HepG2 (cell line): ENCODE measurements around the gene GJC2. TPM values are rescaled to one million over a fixed set of nuclear protein-coding genes. Genes with fewer than 3 reads are reported as not detected.

ENCODE experiments used
- ELF3 ChIP-seq: IDR thresholded peaks from 2 replicates; pipeline ENCODE4 v1.6.1; 2016; ENCODE audit warnings: missing genetic modification reagents, missing compliant biosample characterization
- FLYWCH1 ChIP-seq: sonication (generic); formaldehyde crosslinking; IDR thresholded peaks from 2 replicates; pipeline ENCODE4 v1.8.1; 2023; ENCODE audit warnings: mild to moderate bottlenecking, missing genetic modification reagents
- NFIC ChIP-seq: IDR thresholded peaks from 2 replicates; pipeline ENCODE4 v1.6.1; 2012; ENCODE audit warnings: mild to moderate bottlenecking, low read length, inconsistent platforms
- RFX1 ChIP-seq: fragments of 450-650 bp; IDR thresholded peaks from 2 replicates; pipeline ENCODE4 v1.6.1; 2017
- RXRA ChIP-seq: sonication (generic); formaldehyde crosslinking; IDR thresholded peaks from 2 replicates; pipeline ENCODE4 v1.5.1; 2020; ENCODE audit warnings: missing genetic modification reagents
- SAP130 ChIP-seq: IDR thresholded peaks from 2 replicates; pipeline ENCODE4 v1.6.1; 2016; ENCODE audit warnings: low read depth
- SIN3B ChIP-seq: fragments of 150-350 bp; IDR thresholded peaks from 2 replicates; pipeline ENCODE4 v1.6.1; 2014; ENCODE audit warnings: low read length
- SYNCRIP ChIP-seq: fragments of 200-400 bp; formaldehyde crosslinking; IDR thresholded peaks from 2 replicates; pipeline ENCODE4 v1.6.1; 2018; ENCODE audit warnings: mild to moderate bottlenecking, low read depth, low read length; ENCODE audit not compliant: insufficient read depth
- THAP11 ChIP-seq: IDR thresholded peaks from 2 replicates; pipeline ENCODE4 v1.6.1; 2016; ENCODE audit warnings: missing biosample characterization, missing genetic modification reagents
- THYN1 ChIP-seq: sonication (generic); formaldehyde crosslinking; IDR thresholded peaks from 2 replicates; pipeline ENCODE4 v1.8.1; 2023; ENCODE audit warnings: low read depth, mild to moderate bottlenecking, moderate library complexity, missing genetic modification reagents, borderline replicate concordance
- ZFX ChIP-seq: sonication (generic); formaldehyde crosslinking; IDR thresholded peaks from 2 replicates; pipeline ENCODE4 v1.4.0; 2020; ENCODE audit warnings: mild to moderate bottlenecking, low read depth, missing genetic modification reagents, moderate library complexity
- ZKSCAN1 ChIP-seq: fragments of 150-350 bp; IDR thresholded peaks from 2 replicates; pipeline ENCODE4 v1.6.1; 2014; ENCODE audit warnings: low read length
- ZNF251 ChIP-seq: sonication (generic); formaldehyde crosslinking; IDR thresholded peaks from 2 replicates; pipeline ENCODE4 v1.9.0; 2021; ENCODE audit warnings: mild to moderate bottlenecking, missing genetic modification reagents
- ZNF33B ChIP-seq: sonication (generic); formaldehyde crosslinking; IDR thresholded peaks from 2 replicates; pipeline ENCODE4 v1.5.1; 2020; ENCODE audit warnings: mild to moderate bottlenecking, missing genetic modification reagents
- ZNF552 ChIP-seq: sonication (generic); formaldehyde crosslinking; IDR thresholded peaks from 2 replicates; pipeline ENCODE4 v1.9.0; 2022; ENCODE audit warnings: missing genetic modification reagents, mild to moderate bottlenecking, borderline replicate concordance
- ZNF567 ChIP-seq: sonication (generic); formaldehyde crosslinking; IDR thresholded peaks from 2 replicates; pipeline ENCODE4 v1.8.1; 2023; ENCODE audit warnings: mild to moderate bottlenecking, missing genetic modification reagents, borderline replicate concordance
- ZNF570 ChIP-seq: sonication (generic); formaldehyde crosslinking; IDR thresholded peaks from 2 replicates; pipeline ENCODE4 v1.4.0; 2020; ENCODE audit warnings: mild to moderate bottlenecking, missing genetic modification reagents, borderline replicate concordance
- ZNF737 ChIP-seq: sonication (generic); formaldehyde crosslinking; IDR thresholded peaks from 2 replicates; pipeline ENCODE4 v1.5.0; 2020; ENCODE audit warnings: missing genetic modification reagents, mild to moderate bottlenecking, borderline replicate concordance
- ZNF746 ChIP-seq: sonication (generic); formaldehyde crosslinking; IDR thresholded peaks from 2 replicates; pipeline ENCODE4 v1.8.0; 2022; ENCODE audit warnings: mild to moderate bottlenecking, missing genetic modification reagents
- ZNF75D ChIP-seq: sonication (generic); formaldehyde crosslinking; IDR thresholded peaks from 2 replicates; pipeline ENCODE4 v1.8.1; 2023; ENCODE audit warnings: missing genetic modification reagents, mild to moderate bottlenecking, borderline replicate concordance
- ZNF790 ChIP-seq: sonication (generic); formaldehyde crosslinking; IDR thresholded peaks from 2 replicates; pipeline ENCODE4 v1.8.0; 2022; ENCODE audit warnings: missing genetic modification reagents, mild to moderate bottlenecking, borderline replicate concordance
- ZNF891 ChIP-seq: sonication (generic); formaldehyde crosslinking; IDR thresholded peaks from 2 replicates; pipeline ENCODE4 v1.5.0; 2020; ENCODE audit warnings: mild to moderate bottlenecking, missing genetic modification reagents
- polyA plus RNA-seq, 8 experiments: library from polyadenylated mRNA; depleted of rRNA in 3 of 8; stranded (reverse) in 7 of 8; unstranded in 1 of 8; fragments of >200 nt; fragmentation: Illumina TruSeq in 4 of 8; extraction: Trizol in 4 of 8; gene quantifications; 2 replicates each; pipeline versions ENCODE4 v1.2.1 to v1.2.3, GENCODE V29; 2011 to 2016; ENCODE audit warnings: low read depth in 4 of 8, missing spikeins in 1 of 8, mixed read lengths in 1 of 8; ENCODE audit not compliant: insufficient read depth in 1 of 8
- total RNA-seq, 5 experiments: library from RNA; depleted of rRNA; stranded (reverse); fragments of >200 nt; fragmentation: Illumina TruSeq; extraction: Trizol; gene quantifications; 2 replicates each; pipeline ENCODE4 v1.2.3, GENCODE V29; 2016; ENCODE audit warnings: low read depth in 1 of 5
- TF ChIP-seq, protein P1 (sequence below): sonication (generic); formaldehyde crosslinking; IDR thresholded peaks from 2 replicates; pipeline ENCODE4 v1.8.1; 2023; ENCODE audit warnings: missing genetic modification reagents, mild to moderate bottlenecking, borderline replicate concordance
- TF ChIP-seq, protein P2 (sequence below): sonication (generic); formaldehyde crosslinking; IDR thresholded peaks from 2 replicates; pipeline ENCODE4 v1.8.1; 2023; ENCODE audit warnings: mild to moderate bottlenecking, missing genetic modification reagents
- TF ChIP-seq, protein P3 (sequence below): sonication (generic); formaldehyde crosslinking; IDR thresholded peaks from 2 replicates; pipeline ENCODE4 v1.5.1; 2020; ENCODE audit warnings: missing genetic modification reagents, mild to moderate bottlenecking, borderline replicate concordance
- TF ChIP-seq, protein P4 (sequence below): sonication (generic); formaldehyde crosslinking; IDR thresholded peaks from 2 replicates; pipeline ENCODE4 v1.4.0; 2020; ENCODE audit warnings: missing genetic modification reagents

GJC2 gene
- total and polyA plus RNA-seq, 2 of the 13 experiments (the other 11 are each of a cell fraction or from before 2014, with no cell fraction given): 1.6 to 3.8 TPM

DNA sequence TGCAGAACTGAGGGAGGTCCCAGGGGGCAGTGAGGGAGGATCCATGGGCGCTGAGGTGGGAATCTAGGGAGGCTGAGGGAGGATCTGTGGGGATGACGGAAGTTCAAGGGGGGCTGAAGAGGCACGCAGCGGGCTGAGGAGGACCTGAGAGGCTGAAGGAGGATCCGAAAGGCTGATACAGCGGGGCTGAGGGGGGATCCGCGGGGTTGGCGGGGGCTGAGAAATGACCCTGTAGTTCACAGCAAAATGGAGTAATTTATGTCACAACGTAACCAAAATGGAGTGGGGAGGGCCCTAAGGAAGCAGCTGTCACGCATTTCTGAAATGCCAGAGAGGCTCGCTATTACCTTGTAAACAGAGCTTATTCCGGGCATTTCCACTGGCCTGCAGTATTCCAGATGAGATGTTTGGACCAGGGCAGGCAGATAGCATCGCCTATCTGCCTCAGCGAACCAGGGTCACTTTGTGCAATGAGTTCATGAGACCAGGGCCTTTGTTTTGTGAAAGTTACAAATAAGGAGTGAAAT lies 39.7 kb upstream of the GJC2 start (continued):
- TF ChIP-seq THYN1 (CRISPR knock-in tag) (no peak), ZNF567 (CRISPR knock-in tag) (no peak), ZNF33B (CRISPR knock-in tag) (no peak), RXRA (CRISPR knock-in tag) (no peak; the same call in 1 of the 2 replicates), FLYWCH1 (CRISPR knock-in tag) (no peak), SYNCRIP (no peak), ZNF891 (CRISPR knock-in tag) (no peak), ZNF251 (CRISPR knock-in tag) (no peak), SAP130 (peak; percentile 90), ZNF552 (CRISPR knock-in tag) (no peak), NFIC (no peak), ZFX (peak; percentile 73), ZNF570 (CRISPR knock-in tag) (no peak), ELF3 (peak; percentile 50; the same call in 1 of the 2 replicates), ZNF737 (CRISPR knock-in tag) (no peak), SIN3B (no peak), ZNF746 (no peak), ZNF75D (CRISPR knock-in tag) (no peak), ZNF790 (no peak), RFX1 (no peak), THAP11 (peak; percentile 53; the same call in 1 of the 2 replicates), ZKSCAN1 (no peak)
- TF ChIP-seq, protein P1, sequence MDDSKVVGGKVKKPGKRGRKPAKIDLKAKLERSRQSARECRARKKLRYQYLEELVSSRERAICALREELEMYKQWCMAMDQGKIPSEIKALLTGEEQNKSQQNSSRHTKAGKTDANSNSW (CRISPR knock-in tag): no peak
- TF ChIP-seq, protein P2, sequence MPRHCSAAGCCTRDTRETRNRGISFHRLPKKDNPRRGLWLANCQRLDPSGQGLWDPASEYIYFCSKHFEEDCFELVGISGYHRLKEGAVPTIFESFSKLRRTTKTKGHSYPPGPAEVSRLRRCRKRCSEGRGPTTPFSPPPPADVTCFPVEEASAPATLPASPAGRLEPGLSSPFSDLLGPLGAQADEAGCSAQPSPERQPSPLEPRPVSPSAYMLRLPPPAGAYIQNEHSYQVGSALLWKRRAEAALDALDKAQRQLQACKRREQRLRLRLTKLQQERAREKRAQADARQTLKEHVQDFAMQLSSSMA (CRISPR knock-in tag): no peak
- TF ChIP-seq, protein P3, sequence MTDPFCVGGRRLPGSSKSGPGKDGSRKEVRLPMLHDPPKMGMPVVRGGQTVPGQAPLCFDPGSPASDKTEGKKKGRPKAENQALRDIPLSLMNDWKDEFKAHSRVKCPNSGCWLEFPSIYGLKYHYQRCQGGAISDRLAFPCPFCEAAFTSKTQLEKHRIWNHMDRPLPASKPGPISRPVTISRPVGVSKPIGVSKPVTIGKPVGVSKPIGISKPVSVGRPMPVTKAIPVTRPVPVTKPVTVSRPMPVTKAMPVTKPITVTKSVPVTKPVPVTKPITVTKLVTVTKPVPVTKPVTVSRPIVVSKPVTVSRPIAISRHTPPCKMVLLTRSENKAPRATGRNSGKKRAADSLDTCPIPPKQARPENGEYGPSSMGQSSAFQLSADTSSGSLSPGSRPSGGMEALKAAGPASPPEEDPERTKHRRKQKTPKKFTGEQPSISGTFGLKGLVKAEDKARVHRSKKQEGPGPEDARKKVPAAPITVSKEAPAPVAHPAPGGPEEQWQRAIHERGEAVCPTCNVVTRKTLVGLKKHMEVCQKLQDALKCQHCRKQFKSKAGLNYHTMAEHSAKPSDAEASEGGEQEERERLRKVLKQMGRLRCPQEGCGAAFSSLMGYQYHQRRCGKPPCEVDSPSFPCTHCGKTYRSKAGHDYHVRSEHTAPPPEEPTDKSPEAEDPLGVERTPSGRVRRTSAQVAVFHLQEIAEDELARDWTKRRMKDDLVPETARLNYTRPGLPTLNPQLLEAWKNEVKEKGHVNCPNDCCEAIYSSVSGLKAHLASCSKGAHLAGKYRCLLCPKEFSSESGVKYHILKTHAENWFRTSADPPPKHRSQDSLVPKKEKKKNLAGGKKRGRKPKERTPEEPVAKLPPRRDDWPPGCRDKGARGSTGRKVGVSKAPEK (CRISPR knock-in tag): no peak
- TF ChIP-seq, protein P4, sequence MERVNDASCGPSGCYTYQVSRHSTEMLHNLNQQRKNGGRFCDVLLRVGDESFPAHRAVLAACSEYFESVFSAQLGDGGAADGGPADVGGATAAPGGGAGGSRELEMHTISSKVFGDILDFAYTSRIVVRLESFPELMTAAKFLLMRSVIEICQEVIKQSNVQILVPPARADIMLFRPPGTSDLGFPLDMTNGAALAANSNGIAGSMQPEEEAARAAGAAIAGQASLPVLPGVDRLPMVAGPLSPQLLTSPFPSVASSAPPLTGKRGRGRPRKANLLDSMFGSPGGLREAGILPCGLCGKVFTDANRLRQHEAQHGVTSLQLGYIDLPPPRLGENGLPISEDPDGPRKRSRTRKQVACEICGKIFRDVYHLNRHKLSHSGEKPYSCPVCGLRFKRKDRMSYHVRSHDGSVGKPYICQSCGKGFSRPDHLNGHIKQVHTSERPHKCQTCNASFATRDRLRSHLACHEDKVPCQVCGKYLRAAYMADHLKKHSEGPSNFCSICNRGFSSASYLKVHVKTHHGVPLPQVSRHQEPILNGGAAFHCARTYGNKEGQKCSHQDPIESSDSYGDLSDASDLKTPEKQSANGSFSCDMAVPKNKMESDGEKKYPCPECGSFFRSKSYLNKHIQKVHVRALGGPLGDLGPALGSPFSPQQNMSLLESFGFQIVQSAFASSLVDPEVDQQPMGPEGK: peak; percentile 89
